ENCODE results near the gene MPHOSPH10.
"Not testable (repeated sequence)": the region's sequence is repeated elsewhere in the genome, so short reads cannot be mapped to it uniquely, and the experiment has no call there.

MPHOSPH10 gene

DNA sequence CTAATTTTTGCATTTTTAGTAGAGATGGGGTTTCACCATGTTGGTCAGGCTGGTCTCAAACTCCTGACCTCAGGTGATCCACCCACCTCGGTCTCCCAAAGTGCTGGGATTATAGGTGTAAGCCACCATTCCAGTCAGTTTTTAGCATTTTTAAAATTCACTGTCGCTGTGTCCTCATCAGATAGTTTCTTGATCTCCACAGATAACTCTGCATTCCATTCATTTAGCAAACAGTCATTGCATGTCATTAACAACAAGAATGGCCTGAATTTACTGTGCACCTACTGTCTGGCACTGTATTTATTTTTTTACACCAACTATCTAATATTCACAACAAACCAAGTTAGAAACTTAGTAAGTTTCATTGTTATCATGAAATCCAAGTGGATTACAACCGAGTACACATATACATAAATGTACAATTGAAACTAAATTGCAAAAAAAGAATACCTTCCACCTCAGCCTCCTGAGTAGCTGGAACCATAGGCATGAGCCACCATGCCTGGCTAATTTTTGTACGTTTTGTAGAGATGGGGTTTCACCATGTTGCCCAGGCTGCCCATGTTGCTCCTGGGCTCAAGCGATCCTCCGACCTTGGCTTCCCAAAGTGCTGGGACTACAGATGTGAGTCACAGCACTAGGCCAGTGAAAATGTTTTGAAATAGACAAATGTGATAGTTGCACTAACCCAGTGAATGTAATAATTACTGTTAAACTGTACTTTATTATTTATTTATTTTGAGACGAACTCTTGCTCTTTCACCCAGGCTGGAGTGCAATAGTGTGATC is 4.7 kb upstream of the MPHOSPH10 start:
- no peak for DNase-seq (ENCODE audit: low spot score)

- no peak for DNase-seq (ENCODE audit: low spot score)
These were observed 3.5 kb upstream of the MPHOSPH10 start for GRCh38 chr2:71126957-71127356.

GRCh38 chr2:71129114-71129901 is 1.1 kb upstream of the MPHOSPH10 start:
- DNase-seq (ENCODE audit: low spot score), result no peak

- no peak for DNase-seq (ENCODE audit: low spot score)
These were observed 607 bp upstream of the MPHOSPH10 start for GRCh38 chr2:71129902-71130151.

DNA sequence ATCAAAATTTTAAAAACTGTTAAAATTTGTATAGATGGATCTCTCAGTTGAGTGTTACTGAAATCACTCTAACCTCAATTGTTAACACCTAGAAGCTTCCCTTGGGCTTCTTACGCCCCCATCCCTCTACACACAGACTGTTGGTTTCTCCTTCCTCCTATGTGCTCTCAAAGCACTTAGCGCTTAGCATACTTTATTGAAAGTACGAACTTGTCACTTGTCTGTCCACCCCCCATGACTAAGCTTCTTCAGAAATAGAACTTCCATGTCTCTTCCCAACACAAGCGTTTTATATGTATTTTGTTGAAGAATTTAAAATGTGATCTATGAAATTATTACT is 441 bp downstream of the MPHOSPH10 start:
- DNase-seq (ENCODE audit: low spot score), result no peak

DNA sequence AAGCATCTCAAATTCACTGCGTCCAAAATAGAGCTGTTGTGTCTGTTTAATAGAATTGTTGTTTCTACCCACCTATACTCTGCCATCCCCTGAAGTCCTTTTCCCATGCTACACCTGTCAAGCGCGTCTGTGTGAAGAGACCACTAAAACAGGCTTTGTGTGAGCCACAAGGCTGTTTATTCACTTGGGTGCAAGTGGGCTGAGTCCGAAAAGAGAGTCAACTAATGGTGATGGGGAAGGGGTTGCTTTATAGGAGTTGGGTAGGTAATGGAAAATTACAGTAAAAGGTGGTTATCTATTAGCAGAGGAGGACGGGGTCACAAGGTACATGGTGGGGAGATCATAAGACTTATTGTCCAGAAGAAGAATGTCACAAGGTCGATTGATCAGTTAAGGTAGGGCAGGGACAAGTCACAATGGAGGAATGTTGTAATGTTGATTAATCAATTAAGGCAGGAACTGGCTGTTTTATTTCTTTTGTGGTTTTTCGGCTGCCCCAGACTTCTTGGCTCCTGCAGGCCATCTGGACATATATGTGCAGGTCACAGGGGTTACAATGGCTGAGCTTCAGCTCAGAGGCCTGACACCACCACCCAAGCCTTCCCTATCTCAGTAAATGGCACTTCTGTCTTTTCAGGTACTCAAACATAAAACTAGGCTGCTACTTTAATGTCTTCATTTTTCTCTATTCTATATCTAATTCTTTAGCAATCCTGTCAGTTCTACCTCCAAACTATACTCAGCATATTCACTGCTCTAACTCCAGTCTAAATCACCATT is 1.1 kb downstream of the MPHOSPH10 start:
- not testable (repeated sequence) for DNase-seq (ENCODE audit: low spot score)

- no peak for DNase-seq (ENCODE audit: low spot score)
These were observed 3.2 kb downstream of the MPHOSPH10 start for GRCh38 chr2:71133603-71134002.

- no peak for DNase-seq (ENCODE audit: low spot score)
These were observed 5.7 kb downstream of the MPHOSPH10 start for GRCh38 chr2:71136174-71136573.

GRCh38 chr2:71143782-71144181 is 13.3 kb downstream of the MPHOSPH10 start:
- no peak for DNase-seq (ENCODE audit: low spot score)

DNA sequence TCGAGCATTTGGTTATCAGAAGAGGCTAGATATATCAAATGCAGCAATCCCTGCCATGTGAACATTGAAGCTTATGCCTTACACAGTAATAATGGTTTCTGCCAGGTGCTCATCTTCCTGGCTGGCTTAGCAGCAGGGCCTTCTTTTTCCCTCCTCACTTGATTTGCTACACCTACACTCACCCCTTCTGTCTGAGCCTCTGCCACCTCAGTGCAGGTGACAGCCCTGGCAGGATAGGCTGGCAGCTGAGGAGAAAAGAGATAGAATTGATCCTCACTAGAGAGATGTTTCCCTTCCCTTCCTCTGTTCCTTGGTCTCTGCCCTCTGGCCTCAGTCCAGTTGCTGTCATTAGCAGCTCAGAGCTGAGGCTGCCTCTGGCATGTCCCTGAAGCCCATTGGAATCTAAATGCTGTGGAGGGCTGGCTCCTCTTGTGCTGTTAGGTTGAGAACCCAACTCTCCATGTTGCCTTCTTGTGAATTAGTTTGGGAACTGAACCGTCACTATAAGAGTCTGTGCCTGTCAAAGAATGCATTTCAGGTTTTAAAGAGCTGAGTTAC is 18.2 kb downstream of the MPHOSPH10 start:
- DNase-seq (ENCODE audit: low spot score), result no peak

- no peak for DNase-seq (ENCODE audit: low spot score)
These were observed 19.8 kb downstream of the MPHOSPH10 start for GRCh38 chr2:71150082-71150816.

DNA sequence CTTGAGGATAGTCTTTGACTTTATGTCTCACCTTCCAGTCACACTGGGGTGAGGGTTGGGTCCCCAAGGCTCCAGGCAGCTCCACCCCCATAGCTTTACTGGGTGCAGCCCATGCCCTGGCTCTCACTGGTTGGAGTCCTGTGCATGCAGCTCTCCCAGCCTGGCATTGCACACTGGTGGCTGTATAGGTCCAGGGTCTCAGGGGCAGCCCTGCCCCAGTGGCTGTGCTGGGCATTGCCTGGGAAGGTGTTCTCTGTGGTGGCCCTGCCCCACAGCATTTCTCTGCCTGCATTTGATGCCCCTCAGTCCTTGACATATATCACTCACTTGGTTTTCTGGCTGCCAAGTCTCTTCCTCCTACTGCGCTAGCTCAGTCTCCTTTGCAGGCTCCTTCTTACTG is 21.2 kb downstream of the MPHOSPH10 start:
- DNase-seq (ENCODE audit: low spot score), result no peak

DNA sequence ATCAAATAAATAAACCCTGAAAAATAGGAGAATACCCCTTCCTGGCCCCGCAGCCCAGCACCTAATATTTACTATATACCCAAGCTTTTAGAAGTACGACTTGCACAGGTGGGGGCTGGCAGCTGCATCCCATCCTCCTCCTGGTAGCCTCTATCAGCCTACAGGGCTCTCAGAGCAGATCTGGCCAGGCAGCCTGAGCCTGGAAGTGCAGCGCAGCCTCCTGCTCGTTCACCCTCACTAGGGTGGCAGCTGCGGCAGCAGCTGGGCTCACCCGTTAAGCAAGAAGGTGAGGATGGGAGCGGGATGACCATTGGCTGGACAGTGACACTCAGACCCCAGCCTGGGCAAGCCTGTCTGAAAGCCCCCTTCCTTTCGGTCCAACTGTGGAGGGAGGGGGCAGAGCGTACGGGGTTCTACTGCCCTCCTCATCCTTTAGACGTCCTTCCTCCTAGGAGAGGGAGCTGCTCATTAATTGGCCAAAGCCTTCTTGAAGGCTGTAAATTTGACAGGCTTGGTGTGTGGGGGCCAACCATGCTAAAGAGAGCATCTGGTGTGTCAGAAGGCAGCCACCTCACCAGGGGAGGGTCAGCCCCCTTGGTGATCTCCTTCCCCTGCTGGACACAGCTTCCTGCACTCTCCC is 23.3 kb downstream of the MPHOSPH10 start:
- DNase-seq (ENCODE audit: low spot score), result no peak

GRCh38 chr2:71154279-71154678 is 23.8 kb downstream of the MPHOSPH10 start:
- DNase-seq (ENCODE audit: low spot score), result no peak

- no peak for DNase-seq (ENCODE audit: low spot score)
These were observed 24.4 kb downstream of the MPHOSPH10 start for GRCh38 chr2:71154798-71155197.

GRCh38 chr2:71155846-71156245 is 25.4 kb downstream of the MPHOSPH10 start:
- no peak for DNase-seq (ENCODE audit: low spot score)

GRCh38 chr2:71156573-71156972 is 26.1 kb downstream of the MPHOSPH10 start:
- DNase-seq (ENCODE audit: low spot score), result peak; percentile 30

- peak; percentile 68 for DNase-seq (ENCODE audit: low spot score)
These were observed 26.8 kb downstream of the MPHOSPH10 start for GRCh38 chr2:71157124-71157793.

DNA sequence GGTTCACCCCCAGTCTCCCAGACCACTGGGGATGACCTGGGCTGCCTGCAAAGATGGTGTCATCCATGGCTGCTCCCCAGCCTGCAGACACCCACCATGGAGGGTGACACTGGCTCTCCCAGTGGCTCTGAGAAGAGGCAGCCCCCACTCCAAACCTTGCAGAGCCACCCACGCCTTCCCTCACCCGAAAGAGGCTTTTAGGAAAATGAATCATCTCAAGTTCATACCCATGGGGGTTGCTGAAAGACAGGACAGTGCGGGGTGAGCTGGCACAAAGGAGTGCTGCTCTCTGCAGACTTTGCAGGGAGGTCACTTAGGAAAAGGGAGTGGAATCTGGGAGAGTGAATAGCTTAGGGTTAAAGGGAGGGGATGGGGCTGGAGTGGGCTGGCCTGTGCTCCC is 36.4 kb downstream of the MPHOSPH10 start:
- no peak for DNase-seq (ENCODE audit: low spot score)

DNA sequence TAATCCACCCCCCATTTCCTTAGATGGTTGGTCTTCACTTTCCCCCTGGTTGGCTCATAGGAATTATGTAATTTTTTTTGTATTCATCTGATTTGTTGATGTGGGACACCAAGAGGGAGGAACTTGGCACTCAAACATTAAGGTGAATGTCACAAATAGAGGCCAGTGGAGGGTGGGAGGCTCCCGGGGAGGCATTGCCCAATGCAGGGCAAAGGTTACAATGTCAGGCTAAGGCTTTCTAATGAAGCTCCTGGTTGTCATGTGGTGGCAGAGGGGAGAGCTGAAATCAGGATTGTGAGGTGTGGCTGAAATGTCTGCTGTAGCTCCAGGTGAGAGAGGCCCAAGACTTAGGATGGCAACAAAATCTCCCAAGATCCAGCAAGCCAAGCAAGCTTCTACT is 42.7 kb downstream of the MPHOSPH10 start:
- no peak for DNase-seq (ENCODE audit: low spot score)

- no peak for DNase-seq (ENCODE audit: low spot score)
These were observed 43.8 kb downstream of the MPHOSPH10 start for GRCh38 chr2:71174207-71174606.
